ENCODE data around the gene NFKB2. TPM values are rescaled to one million over a fixed set of nuclear protein-coding genes. Genes with fewer than 3 reads are reported as not detected.

Gene NFKB2
- total RNA-seq, 1 experiment from 2014 or later = 27.6 TPM

DNA sequence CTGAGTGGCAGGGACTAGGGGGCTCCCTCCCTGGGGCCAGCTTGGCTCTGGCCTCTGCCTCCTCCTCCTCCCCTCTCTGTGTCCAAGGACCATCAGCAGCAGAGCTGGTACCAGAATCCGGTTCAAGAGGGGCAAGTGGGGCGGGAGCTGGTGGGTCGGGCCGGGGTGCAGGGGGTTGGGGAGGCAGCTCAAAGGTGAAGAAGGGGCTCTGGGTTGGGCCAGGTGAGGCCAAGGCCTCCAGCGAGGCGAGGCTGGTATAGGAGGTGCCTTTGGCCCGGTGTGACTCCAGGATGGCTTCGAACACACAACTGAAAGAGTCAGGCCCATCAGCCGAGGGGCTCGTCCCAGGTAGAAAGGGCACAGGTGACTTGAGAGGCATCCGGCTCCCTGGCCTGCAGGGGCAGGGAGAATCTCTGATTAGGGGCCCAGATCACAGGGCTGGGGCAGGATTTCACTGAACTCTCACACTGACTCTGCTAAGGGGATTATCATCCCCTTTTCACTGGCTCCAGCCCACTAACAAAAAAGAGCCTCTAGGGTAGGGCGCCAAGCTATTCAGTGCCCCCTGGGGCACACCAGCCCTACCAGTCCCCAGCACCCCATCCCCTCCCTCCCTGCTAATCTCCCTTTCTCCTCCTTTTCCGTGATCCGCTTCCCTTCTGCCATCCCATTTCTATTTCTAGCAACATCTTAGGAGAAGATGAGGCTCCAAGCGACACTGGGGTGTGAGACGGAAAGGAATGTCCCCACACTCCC is 18.5 kb downstream of the NFKB2 start:
- TF ChIP-seq, protein P1, sequence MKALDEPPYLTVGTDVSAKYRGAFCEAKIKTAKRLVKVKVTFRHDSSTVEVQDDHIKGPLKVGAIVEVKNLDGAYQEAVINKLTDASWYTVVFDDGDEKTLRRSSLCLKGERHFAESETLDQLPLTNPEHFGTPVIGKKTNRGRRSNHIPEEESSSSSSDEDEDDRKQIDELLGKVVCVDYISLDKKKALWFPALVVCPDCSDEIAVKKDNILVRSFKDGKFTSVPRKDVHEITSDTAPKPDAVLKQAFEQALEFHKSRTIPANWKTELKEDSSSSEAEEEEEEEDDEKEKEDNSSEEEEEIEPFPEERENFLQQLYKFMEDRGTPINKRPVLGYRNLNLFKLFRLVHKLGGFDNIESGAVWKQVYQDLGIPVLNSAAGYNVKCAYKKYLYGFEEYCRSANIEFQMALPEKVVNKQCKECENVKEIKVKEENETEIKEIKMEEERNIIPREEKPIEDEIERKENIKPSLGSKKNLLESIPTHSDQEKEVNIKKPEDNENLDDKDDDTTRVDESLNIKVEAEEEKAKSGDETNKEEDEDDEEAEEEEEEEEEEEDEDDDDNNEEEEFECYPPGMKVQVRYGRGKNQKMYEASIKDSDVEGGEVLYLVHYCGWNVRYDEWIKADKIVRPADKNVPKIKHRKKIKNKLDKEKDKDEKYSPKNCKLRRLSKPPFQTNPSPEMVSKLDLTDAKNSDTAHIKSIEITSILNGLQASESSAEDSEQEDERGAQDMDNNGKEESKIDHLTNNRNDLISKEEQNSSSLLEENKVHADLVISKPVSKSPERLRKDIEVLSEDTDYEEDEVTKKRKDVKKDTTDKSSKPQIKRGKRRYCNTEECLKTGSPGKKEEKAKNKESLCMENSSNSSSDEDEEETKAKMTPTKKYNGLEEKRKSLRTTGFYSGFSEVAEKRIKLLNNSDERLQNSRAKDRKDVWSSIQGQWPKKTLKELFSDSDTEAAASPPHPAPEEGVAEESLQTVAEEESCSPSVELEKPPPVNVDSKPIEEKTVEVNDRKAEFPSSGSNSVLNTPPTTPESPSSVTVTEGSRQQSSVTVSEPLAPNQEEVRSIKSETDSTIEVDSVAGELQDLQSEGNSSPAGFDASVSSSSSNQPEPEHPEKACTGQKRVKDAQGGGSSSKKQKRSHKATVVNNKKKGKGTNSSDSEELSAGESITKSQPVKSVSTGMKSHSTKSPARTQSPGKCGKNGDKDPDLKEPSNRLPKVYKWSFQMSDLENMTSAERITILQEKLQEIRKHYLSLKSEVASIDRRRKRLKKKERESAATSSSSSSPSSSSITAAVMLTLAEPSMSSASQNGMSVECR (CRISPR knock-in tag; IDR thresholded peaks at IDR 0.05; ENCODE audit: borderline replicate concordance) = no peak
- TF ChIP-seq ZBTB21 (CRISPR knock-in tag; IDR thresholded peaks at IDR 0.05; ENCODE audit: borderline replicate concordance) = no peak
- peaks cover 42% of the 10 kb centered on the region for H3K27me3 Mint-ChIP-seq (ENCODE audit: low read depth)
- CTCF ChIA-PET = interaction anchor here (0.9 to 5.5 kb wide), 7 partner anchors 8 to 183 kb away, joined by 3 to 61 read pairs (median 4); partner anchors contain the start of gene SUFU

DNA sequence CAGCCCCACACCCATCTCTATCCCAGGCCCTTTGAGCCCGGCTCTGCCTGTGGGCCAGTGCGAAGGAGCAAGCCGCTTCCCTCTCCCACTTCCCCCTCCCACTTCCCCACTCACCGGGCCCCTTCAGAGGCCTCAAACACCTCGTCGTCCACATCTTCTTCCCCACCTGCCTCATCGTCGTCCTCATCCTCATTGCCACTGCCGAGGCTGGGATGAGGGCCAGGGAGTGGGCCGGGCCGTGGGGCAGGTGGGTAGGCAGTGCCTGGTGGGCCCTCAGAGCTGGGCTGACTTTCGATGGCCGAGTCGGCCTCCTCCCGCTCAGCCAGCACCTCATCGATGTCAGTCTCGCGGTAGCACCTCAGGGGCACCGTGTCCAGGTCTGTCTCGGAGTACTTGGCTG is 19.2 kb downstream of the NFKB2 start:
- DNase-seq (ENCODE audit: low spot score) = no peak
- TF ChIP-seq ZBTB21 (CRISPR knock-in tag; IDR thresholded peaks at IDR 0.05; ENCODE audit: borderline replicate concordance) = no peak
- no peak for TF ChIP-seq GABPB1 (CRISPR knock-in tag; IDR thresholded peaks at IDR 0.05)
- no peak for TF ChIP-seq NR2C2 (CRISPR knock-in tag; IDR thresholded peaks at IDR 0.05)
- TF ChIP-seq, protein P2, sequence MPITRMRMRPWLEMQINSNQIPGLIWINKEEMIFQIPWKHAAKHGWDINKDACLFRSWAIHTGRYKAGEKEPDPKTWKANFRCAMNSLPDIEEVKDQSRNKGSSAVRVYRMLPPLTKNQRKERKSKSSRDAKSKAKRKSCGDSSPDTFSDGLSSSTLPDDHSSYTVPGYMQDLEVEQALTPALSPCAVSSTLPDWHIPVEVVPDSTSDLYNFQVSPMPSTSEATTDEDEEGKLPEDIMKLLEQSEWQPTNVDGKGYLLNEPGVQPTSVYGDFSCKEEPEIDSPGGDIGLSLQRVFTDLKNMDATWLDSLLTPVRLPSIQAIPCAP (CRISPR knock-in tag; IDR thresholded peaks at IDR 0.05) = no peak
- TF ChIP-seq CREB1 (CRISPR knock-in tag; IDR thresholded peaks at IDR 0.05) = no peak
- TF ChIP-seq SMAD4 (CRISPR knock-in tag; IDR thresholded peaks at IDR 0.05) = no peak
- TF ChIP-seq, protein P3, sequence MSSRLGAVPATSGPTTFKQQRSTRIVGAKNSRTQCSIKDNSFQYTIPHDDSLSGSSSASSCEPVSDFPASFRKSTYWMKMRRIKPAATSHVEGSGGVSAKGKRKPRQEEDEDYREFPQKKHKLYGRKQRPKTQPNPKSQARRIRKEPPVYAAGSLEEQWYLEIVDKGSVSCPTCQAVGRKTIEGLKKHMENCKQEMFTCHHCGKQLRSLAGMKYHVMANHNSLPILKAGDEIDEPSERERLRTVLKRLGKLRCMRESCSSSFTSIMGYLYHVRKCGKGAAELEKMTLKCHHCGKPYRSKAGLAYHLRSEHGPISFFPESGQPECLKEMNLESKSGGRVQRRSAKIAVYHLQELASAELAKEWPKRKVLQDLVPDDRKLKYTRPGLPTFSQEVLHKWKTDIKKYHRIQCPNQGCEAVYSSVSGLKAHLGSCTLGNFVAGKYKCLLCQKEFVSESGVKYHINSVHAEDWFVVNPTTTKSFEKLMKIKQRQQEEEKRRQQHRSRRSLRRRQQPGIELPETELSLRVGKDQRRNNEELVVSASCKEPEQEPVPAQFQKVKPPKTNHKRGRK (CRISPR knock-in tag; IDR thresholded peaks at IDR 0.05; ENCODE audit: borderline replicate concordance) = no peak
- no peak for TF ChIP-seq RORB (CRISPR knock-in tag; IDR thresholded peaks at IDR 0.05)
- TF ChIP-seq, protein P4, sequence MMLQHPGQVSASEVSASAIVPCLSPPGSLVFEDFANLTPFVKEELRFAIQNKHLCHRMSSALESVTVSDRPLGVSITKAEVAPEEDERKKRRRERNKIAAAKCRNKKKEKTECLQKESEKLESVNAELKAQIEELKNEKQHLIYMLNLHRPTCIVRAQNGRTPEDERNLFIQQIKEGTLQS (CRISPR knock-in tag; conservative IDR thresholded peaks at IDR 0.05) = no peak
- TF ChIP-seq, protein P5, sequence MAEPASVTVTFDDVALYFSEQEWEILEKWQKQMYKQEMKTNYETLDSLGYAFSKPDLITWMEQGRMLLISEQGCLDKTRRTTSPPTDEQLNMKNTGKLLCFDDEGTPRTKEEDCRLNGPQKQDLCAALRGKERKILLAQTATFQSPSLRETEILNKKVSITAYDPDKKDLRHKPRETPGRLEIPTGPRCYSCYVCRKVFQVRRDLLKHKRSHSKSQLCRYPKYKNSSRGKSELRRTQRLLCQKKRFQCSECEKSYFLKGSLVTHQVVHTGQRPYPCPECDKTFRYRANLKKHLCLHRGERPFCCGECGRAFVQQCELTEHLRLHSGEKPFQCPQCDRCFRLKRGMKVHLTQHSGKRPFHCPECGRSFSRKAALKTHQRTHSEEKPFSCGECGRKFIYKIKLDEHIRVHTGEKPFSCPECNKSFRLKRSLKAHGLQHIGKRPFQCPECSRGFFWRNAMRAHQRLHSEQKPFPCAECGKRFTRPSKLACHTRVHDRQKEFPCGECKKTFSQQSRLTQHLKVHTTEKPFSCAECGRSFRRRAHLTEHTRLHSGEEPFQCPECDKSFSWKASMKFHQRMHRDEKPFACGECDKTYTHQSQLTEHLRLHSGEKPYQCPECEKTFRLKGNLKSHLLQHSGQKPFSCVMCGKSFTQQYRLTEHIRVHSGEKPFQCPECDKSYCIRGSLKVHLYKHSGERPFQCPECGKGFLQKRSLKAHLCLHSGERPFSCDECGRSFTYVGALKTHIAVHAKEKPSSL (CRISPR knock-in tag; conservative IDR thresholded peaks at IDR 0.05) = no peak
- TF ChIP-seq, protein P6, sequence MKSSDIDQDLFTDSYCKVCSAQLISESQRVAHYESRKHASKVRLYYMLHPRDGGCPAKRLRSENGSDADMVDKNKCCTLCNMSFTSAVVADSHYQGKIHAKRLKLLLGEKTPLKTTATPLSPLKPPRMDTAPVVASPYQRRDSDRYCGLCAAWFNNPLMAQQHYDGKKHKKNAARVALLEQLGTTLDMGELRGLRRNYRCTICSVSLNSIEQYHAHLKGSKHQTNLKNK (CRISPR knock-in tag; IDR thresholded peaks at IDR 0.05) = no peak
- Mint-ChIP-seq H3K36me3 (no peaks in the 10 kb centered on the region), H3K9me3 (no peaks in the 10 kb centered on the region), H3K27me3 (ENCODE audit: low read depth) (peaks cover 37% of the 10 kb centered on the region), H3K4me3 (no peak overlapping the region), H3K27ac (no peak overlapping the region), H3K4me1 (peaks cover 31% of the 10 kb centered on the region)
- no peak for ATAC-seq
- CTCF ChIA-PET = interaction anchor here (1.4 to 1.6 kb wide), 2 partner anchors 11 to 183 kb away, joined by 3 to 8 read pairs; no protein-coding TSS in a partner anchor
- POLR2A ChIA-PET = no interaction called here

More for the DNA sequence above, 18.5 kb downstream of the NFKB2 start:
- DNase-seq (ENCODE audit: low spot score) = no peak
- POLR2A ChIA-PET = no interaction called here
- H3K9me3 Mint-ChIP-seq = no peaks in the 10 kb centered on the region
- H3K36me3 Mint-ChIP-seq = no peaks in the 10 kb centered on the region
- no peak overlapping the region for H3K4me3 Mint-ChIP-seq
- ATAC-seq = no peak
- peaks cover 35% of the 10 kb centered on the region for H3K4me1 Mint-ChIP-seq
- no peak overlapping the region for H3K27ac Mint-ChIP-seq

Data from WTC11 (cell line).